SU-DHL-6 (cell line): ENCODE measurements around the gene SPAG9.

ENCODE experiments used
- CTCF ChIP-seq: fragments of 200-600 bp; sonication (generic); IDR thresholded peaks from one replicate; pipeline ENCODE4 v1.5.1; 2017; ENCODE audit warnings: antibody characterized with exemption, mild to moderate bottlenecking, low read length, moderate library complexity; ENCODE audit not compliant: insufficient read depth, poor library complexity, severe bottlenecking
- EZH2phosphoT487 ChIP-seq: fragments of 200-600 bp; sonication (generic), shearing (Covaris generic); conservative IDR thresholded peaks from 2 replicates; pipeline ENCODE4 v1.6.1; 2018; ENCODE audit warnings: mild to moderate bottlenecking, antibody characterized with exemption, low read length, moderate library complexity, mixed read lengths

GRCh38 chr17:50944902-50945720 lies 175.6 kb downstream of the SPAG9 start:
- TF ChIP-seq CTCF, result no peak
- no peak for TF ChIP-seq EZH2phosphoT487
